HepG2 (cell line): ENCODE results near the gene PRCP. TPM values are rescaled to one million over a fixed set of nuclear protein-coding genes. Genes with fewer than 3 reads are reported as not detected.

ENCODE experiments used
- ATAC-seq: fragments of 200-7000 bp; cut with Tn5 transposase; 3 replicates; pipeline ENCODE4 v1.9.1; 2020; ENCODE audit warnings: mild to moderate bottlenecking, moderate library complexity
- BruUV-seq: library from RNA; stranded (reverse); fragments of 400-500 nt; replicated peaks from 2 replicates; lab custom pipeline; 2021; lab: Mats Ljungman, UMichigan
- CTCF ChIA-PET: fragments of 300-600 bp; formaldehyde crosslinking; extraction: SDS; loops from one replicate; lab custom pipeline; 2021; ENCODE audit warnings: low total read pairs, inconsistent platforms, low intra/inter-chr PET ratio; lab: Yijun Ruan, JAX
- POLR2A ChIA-PET: fragments of 350-600 bp; sonication (Branson Sonifier 250); formaldehyde crosslinking; loops from one replicate; lab custom pipeline; 2020; ENCODE audit warnings: antibody characterized with exemption, inconsistent platforms; lab: Yijun Ruan, JAX
- DNase-seq: peaks from one replicate; pipeline ENCODE4 v3.0.0-alpha.2; 2015; ENCODE audit warnings: low spot score
- FAIRE-seq: peaks from 3 replicates; lab custom pipeline; 2011; peaks lifted over from hg19 to GRCh38; lab: Jason Lieb, UNC
- H2AFZ ChIP-seq: one replicate; pipeline ENCODE4 v1.6.1; 2011; ENCODE audit warnings: low read length, inconsistent platforms
- H3K27ac ChIP-seq: fragments of 300-600 bp; 3 replicates; pipeline ENCODE4 v1.8.0; 2011; ENCODE audit warnings: mixed run types, mild to moderate bottlenecking, mixed read lengths, low read length, inconsistent platforms; ENCODE audit not compliant: insufficient read depth; ENCODE audit errors: extremely low read length
- H3K27me3 ChIP-seq, 2 experiments: fragments of 200-600 bp in 1 of 2; 2 replicates in 1 of 2; 3 replicates in 1 of 2; pipeline versions ENCODE4 v1.6.0 to v1.8.0; 2011; ENCODE audit warnings: low read length in 2 of 2, mild to moderate bottlenecking in 2 of 2, moderate library complexity in 2 of 2, inconsistent platforms in 1 of 2; ENCODE audit not compliant: insufficient read depth in 2 of 2, control insufficient read depth in 1 of 2
- H3K36me3 ChIP-seq, 2 experiments: fragments of 200-600 bp in 1 of 2; replicated peaks in 1 of 2; 2 replicates in 1 of 2; 3 replicates in 1 of 2; pipeline versions ENCODE4 v1.5.1 to v1.8.0; 2011; ENCODE audit warnings: low read length in 2 of 2, inconsistent platforms in 1 of 2; ENCODE audit not compliant: insufficient read depth in 2 of 2, control insufficient read depth in 1 of 2
- H3K4me1 ChIP-seq: 2 replicates; pipeline ENCODE4 v1.5.1; 2012; ENCODE audit warnings: low read length, inconsistent platforms; ENCODE audit not compliant: insufficient read depth
- H3K4me2 ChIP-seq: 2 replicates; pipeline ENCODE4 v1.6.0; 2011; ENCODE audit warnings: low read depth, low read length, inconsistent platforms
- H3K4me3 ChIP-seq, 3 experiments: fragments of 200-600 bp in 1 of 3; sonication (generic), shearing (Covaris generic) in 1 of 3; replicated peaks in 1 of 3; 2 replicates each; pipeline ENCODE4 v1.5.1; 2011 to 2016; ENCODE audit warnings: low read length in 3 of 3, inconsistent platforms in 2 of 3, low read depth in 2 of 3, mild to moderate bottlenecking in 2 of 3, control low read depth in 1 of 3, mixed read lengths in 1 of 3; ENCODE audit not compliant: insufficient read depth in 1 of 3
- H3K79me2 ChIP-seq: one replicate; pipeline ENCODE4 v1.6.1; 2011; ENCODE audit warnings: low read length, inconsistent platforms; ENCODE audit not compliant: insufficient read depth
- H3K9ac ChIP-seq: 2 replicates; pipeline ENCODE4 v1.6.0; 2011; ENCODE audit warnings: mild to moderate bottlenecking, low read depth, low read length, inconsistent platforms; ENCODE audit not compliant: insufficient read depth
- H3K9me3 ChIP-seq: 2 replicates; pipeline ENCODE4 v1.5.1; 2012; ENCODE audit warnings: mild to moderate bottlenecking, low read length
- H4K20me1 ChIP-seq: 2 replicates; pipeline ENCODE4 v1.6.0; 2011; ENCODE audit warnings: inconsistent platforms, mild to moderate bottlenecking, low read length, moderate library complexity; ENCODE audit not compliant: insufficient read depth
- ATF7 ChIP-seq, 2 experiments: fragments of 450-650 bp in 1 of 2; sonication (generic) in 1 of 2; formaldehyde crosslinking in 1 of 2; IDR thresholded peaks; 2 replicates each; pipeline versions ENCODE4 v1.4.0 to v1.6.1; 2016 to 2020; ENCODE audit warnings: antibody characterized with exemption in 1 of 2, mild to moderate bottlenecking in 1 of 2, missing genetic modification reagents in 1 of 2
- DMAP1 ChIP-seq: IDR thresholded peaks from 2 replicates; pipeline ENCODE4 v1.6.1; 2016
- FOXK1 ChIP-seq: sonication (generic); formaldehyde crosslinking; IDR thresholded peaks from 2 replicates; pipeline ENCODE4 v1.4.0; 2020; ENCODE audit warnings: low read depth, missing genetic modification reagents, borderline replicate concordance
- HNRNPH1 ChIP-seq: fragments of 200-400 bp; formaldehyde crosslinking; optimal IDR thresholded peaks from 2 replicates; pipeline ENCODE3; 2017; ENCODE audit warnings: mild to moderate bottlenecking, low read depth, low read length
- RARA ChIP-seq: IDR thresholded peaks from 2 replicates; pipeline ENCODE4 v1.6.1; 2016; ENCODE audit warnings: missing genetic modification reagents, missing compliant biosample characterization
- ZNF234 ChIP-seq: sonication (generic); formaldehyde crosslinking; conservative IDR thresholded peaks from 2 replicates; pipeline ENCODE4 v1.5.1; 2020; ENCODE audit warnings: mild to moderate bottlenecking, missing genetic modification reagents
- ZNF367 ChIP-seq: sonication (generic); formaldehyde crosslinking; IDR thresholded peaks from 2 replicates; pipeline ENCODE4 v1.4.0; 2020; ENCODE audit warnings: missing genetic modification reagents, borderline replicate concordance
- ZNF432 ChIP-seq: sonication (generic); formaldehyde crosslinking; IDR thresholded peaks from 2 replicates; pipeline ENCODE4 v1.5.0; 2020; ENCODE audit warnings: missing genetic modification reagents, mild to moderate bottlenecking, borderline replicate concordance
- ZNF629 ChIP-seq: sonication (generic); formaldehyde crosslinking; conservative IDR thresholded peaks from 2 replicates; pipeline ENCODE4 v1.5.0; 2020; ENCODE audit warnings: missing genetic modification reagents
- WGBS: methylation state at CpG from one replicate; pipeline ENCODE4 v1.1.6; 2017; ENCODE audit warnings: low lambda C conversion rate; 5-methylcytosine and 5-hydroxymethylcytosine counted together
- in situ Hi-C: cut with HindIII; loops from 2 replicates; pipeline ENCODE4 v1.10.0; 2017; ENCODE audit warnings: low pct_unique_long_range_greater_than_20kb; ENCODE audit not compliant: extremely low pct_ligation_motif_present
- intact Hi-C: fragments of 100-400 bp; cut with micrococcal nuclease; formaldehyde crosslinking; loops from one replicate; pipeline ENCODE4 v1.10.0; 2022; ENCODE audit not compliant: unreplicated experiment
- polyA plus RNA-seq, 8 experiments: library from polyadenylated mRNA; depleted of rRNA in 3 of 8; stranded (reverse) in 7 of 8; unstranded in 1 of 8; fragments of >200 nt; fragmentation: Illumina TruSeq in 4 of 8; extraction: Trizol in 4 of 8; gene quantifications; 2 replicates each; pipeline versions ENCODE4 v1.2.1 to v1.2.3, GENCODE V29; 2011 to 2016; ENCODE audit warnings: low read depth in 4 of 8, missing spikeins in 1 of 8, mixed read lengths in 1 of 8; ENCODE audit not compliant: insufficient read depth in 1 of 8
- total RNA-seq, 5 experiments: library from RNA; depleted of rRNA; stranded (reverse); fragments of >200 nt; fragmentation: Illumina TruSeq; extraction: Trizol; gene quantifications; 2 replicates each; pipeline ENCODE4 v1.2.3, GENCODE V29; 2016; ENCODE audit warnings: low read depth in 1 of 5
- TF ChIP-seq, protein P1 (sequence below): sonication (generic); formaldehyde crosslinking; IDR thresholded peaks from 2 replicates; pipeline ENCODE4 v1.4.0; 2020; ENCODE audit warnings: missing genetic modification reagents
- TF ChIP-seq, protein P2 (sequence below): sonication (generic); formaldehyde crosslinking; IDR thresholded peaks from 2 replicates; pipeline ENCODE4 v1.9.0; 2021; ENCODE audit warnings: missing genetic modification reagents, mild to moderate bottlenecking, borderline replicate concordance

PRCP gene
- total and polyA plus RNA-seq, 2 of the 13 experiments (the other 11 are each of a cell fraction or from before 2014, with no cell fraction given): 84.2 to 105 TPM

DNA sequence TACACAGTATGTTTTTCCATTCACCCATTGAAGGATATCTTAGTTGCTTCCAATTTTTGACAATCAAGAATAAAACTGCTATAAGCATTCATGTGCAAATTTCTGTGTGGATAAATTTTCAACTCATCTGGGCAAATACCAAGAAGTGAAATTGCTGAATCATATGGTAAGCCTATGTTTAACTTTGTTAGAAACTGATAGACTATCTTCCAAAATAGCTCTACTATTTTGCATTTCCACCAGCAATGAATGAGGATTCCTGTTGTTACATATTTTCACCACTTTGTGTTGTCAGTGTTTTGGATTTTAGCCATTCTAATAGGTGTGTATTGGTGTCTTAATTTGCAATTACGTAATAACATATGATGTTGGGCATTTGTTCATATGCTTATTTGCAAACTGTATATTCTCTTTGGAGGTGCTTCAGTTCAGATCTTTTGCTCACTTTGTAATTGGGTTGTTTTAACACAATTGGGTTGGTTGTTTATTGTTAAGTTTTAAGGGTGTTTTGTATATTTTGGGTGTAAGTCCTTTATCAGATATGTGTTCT is 117.3 kb downstream of the PRCP start:
- H3K9ac ChIP-seq: no peak overlapping the region
- in situ Hi-C loops: no loop called here
- WGBS: 0% methylated on average over 1 of the region's 1 CpG

DNA sequence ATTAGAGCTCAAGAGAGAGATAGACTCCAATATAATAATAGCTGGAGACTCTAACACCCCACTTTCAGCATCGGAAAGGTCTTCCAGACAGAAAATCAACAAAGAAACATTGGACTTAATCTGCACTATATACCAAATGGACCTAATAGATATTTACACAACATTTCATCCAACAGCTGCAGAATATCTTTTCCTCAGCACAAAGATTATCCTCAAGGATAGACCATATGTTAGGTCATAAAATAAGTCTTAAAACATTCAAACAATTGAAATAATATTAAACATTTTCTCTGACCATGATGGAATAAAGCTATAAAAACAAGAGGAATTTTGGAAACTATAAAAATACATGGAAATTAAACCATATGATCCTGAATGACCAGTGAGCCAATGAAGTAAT is 121.5 kb downstream of the PRCP start:
- no peak for ATAC-seq
- Histone ChIP-seq H3K36me3 (no peaks in the 10 kb centered on the region), H4K20me1 (no peaks in the 10 kb centered on the region), H3K9ac (no peak overlapping the region), H3K27me3 (no peaks in the 10 kb centered on the region), H3K4me1 (peaks cover 9% of the 10 kb centered on the region), H3K9me3 (no peaks in the 10 kb centered on the region), H3K79me2 (no peaks in the 10 kb centered on the region), H3K4me2 (no peak overlapping the region), H3K27ac (no peak overlapping the region), H3K4me3 (no peak overlapping the region), H2AFZ (no peak overlapping the region)
- intact Hi-C loops (loop anchor here (5.0 kb wide), 1 partner anchor 34 kb away; no protein-coding TSS in a partner anchor), in situ Hi-C loops (loop anchor here (10.0 kb wide), 1 partner anchor 86 kb away; no protein-coding TSS in a partner anchor)
- FAIRE-seq: no peak
- POLR2A ChIA-PET: no interaction called here
- TF ChIP-seq HNRNPH1: no peak
- no peak for TF ChIP-seq ZNF629 (CRISPR knock-in tag)
- TF ChIP-seq, protein P1, sequence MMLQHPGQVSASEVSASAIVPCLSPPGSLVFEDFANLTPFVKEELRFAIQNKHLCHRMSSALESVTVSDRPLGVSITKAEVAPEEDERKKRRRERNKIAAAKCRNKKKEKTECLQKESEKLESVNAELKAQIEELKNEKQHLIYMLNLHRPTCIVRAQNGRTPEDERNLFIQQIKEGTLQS (CRISPR knock-in tag): no peak
- no peak for TF ChIP-seq ZNF367 (CRISPR knock-in tag)
- no peak for TF ChIP-seq RARA (CRISPR knock-in tag)
- no TSS peak for BruUV-seq
- no peak for DNase-seq
- WGBS: 0% methylated on average over 1 of the region's 1 CpG
- CTCF ChIA-PET: no interaction called here

More for the DNA sequence above, 117.3 kb downstream of the PRCP start:
- H3K4me2 ChIP-seq: no peak overlapping the region
- ATAC-seq (no peak), FAIRE-seq (no peak), DNase-seq (no peak)
- CTCF ChIA-PET: no interaction called here
- H4K20me1 ChIP-seq: no peaks in the 10 kb centered on the region
- no peaks in the 10 kb centered on the region for H3K79me2 ChIP-seq
- H3K4me1 ChIP-seq: no peaks in the 10 kb centered on the region
- H3K4me3 ChIP-seq: no peak overlapping the region
- intact Hi-C loops: no loop called here
- no peaks in the 10 kb centered on the region for H3K36me3 ChIP-seq
- BruUV-seq: no TSS peak
- H3K27me3 ChIP-seq: no peaks in the 10 kb centered on the region
- no peaks in the 10 kb centered on the region for H3K9me3 ChIP-seq
- H2AFZ ChIP-seq: no peak overlapping the region
- no peak overlapping the region for H3K27ac ChIP-seq
- POLR2A ChIA-PET: no interaction called here
- TF ChIP-seq DMAP1 (no peak), ATF7 (IDR thresholded peaks at IDR 0.05) (peak; percentile 26; the same call in 1 of the 2 replicates), ATF7 (CRISPR knock-in tag; IDR thresholded peaks at IDR 0.05) (no peak), ZNF432 (no peak), FOXK1 (CRISPR knock-in tag) (no peak), ZNF234 (CRISPR knock-in tag) (no peak)
- TF ChIP-seq, protein P2, sequence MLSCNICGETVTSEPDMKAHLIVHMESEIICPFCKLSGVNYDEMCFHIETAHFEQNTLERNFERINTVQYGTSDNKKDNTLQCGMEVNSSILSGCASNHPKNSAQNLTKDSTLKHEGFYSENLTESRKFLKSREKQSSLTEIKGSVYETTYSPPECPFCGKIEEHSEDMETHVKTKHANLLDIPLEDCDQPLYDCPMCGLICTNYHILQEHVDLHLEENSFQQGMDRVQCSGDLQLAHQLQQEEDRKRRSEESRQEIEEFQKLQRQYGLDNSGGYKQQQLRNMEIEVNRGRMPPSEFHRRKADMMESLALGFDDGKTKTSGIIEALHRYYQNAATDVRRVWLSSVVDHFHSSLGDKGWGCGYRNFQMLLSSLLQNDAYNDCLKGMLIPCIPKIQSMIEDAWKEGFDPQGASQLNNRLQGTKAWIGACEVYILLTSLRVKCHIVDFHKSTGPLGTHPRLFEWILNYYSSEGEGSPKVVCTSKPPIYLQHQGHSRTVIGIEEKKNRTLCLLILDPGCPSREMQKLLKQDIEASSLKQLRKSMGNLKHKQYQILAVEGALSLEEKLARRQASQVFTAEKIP: no peak
- TF ChIP-seq, all 625 proteins: peak for 1
